HCT116 (cell line): Measurements from ENCODE around the gene FHOD3. TPM values are rescaled to one million over a fixed set of nuclear protein-coding genes. Genes with fewer than 3 reads are reported as not detected.

Experiments used
- ATAC-seq: fragments of 200-7000 bp; cut with Tn5 transposase; 2 replicates; pipeline ENCODE4 v1.9.1; 2020; ENCODE audit warnings: mild to moderate bottlenecking, moderate library complexity
- BruUV-seq: library from RNA; stranded (reverse); fragments of 400-500 nt; replicated peaks from 2 replicates; lab custom pipeline; 2021; lab: Mats Ljungman, UMichigan
- CTCF ChIA-PET: fragments of 300-600 bp; sonication (Branson Sonifier 250); formaldehyde crosslinking; loops from one replicate; lab custom pipeline; 2021; ENCODE audit warnings: antibody characterized with exemption; lab: Charles Lee
- POLR2A ChIA-PET: fragments of 300-600, 350-600 bp; sonication (Branson Sonifier 250); formaldehyde crosslinking; loops from one replicate; lab custom pipeline; 2021; ENCODE audit warnings: antibody characterized with exemption; lab: Charles Lee
- RAD21 ChIA-PET, 2 experiments: fragments of 300-600 bp; sonication (Branson Sonifier 250); formaldehyde crosslinking; loops; one replicate each; lab custom pipeline; 2023; ENCODE audit warnings: low total read pairs in 2 of 2; ENCODE audit not compliant: uncharacterized antibody in 2 of 2, unreplicated experiment in 2 of 2, low non-redundant PET in 1 of 2; lab: Charles Lee
- DNase-seq: peaks from one replicate; pipeline ENCODE4 v3.0.0-alpha.2; 2010; ENCODE audit warnings: low read depth, low spot score
- H2AFZ ChIP-seq: fragments of 200-600 bp; shearing (Covaris generic), sonication (generic); 2 replicates; pipeline ENCODE4 v1.6.1; 2017; ENCODE audit warnings: low read depth, mixed run types, mixed read lengths, antibody characterized with exemption, low read length; ENCODE audit not compliant: poor library complexity, severe bottlenecking
- H3K27ac ChIP-seq: 2 replicates; pipeline ENCODE4 v1.5.1; 2012; ENCODE audit warnings: low read depth, low read length
- H3K27me3 ChIP-seq: fragments of 200-600 bp; sonication (generic); 2 replicates; pipeline ENCODE4 v1.6.1; 2016; ENCODE audit warnings: mixed run types, low read length, mixed read lengths; ENCODE audit not compliant: insufficient read depth
- H3K36me3 ChIP-seq, 2 experiments: fragments of 200-500 bp in 1 of 2; fragments of 200-600 bp in 1 of 2; sonication (Bioruptor generic) in 1 of 2; sonication (generic) in 1 of 2; 2 replicates each; pipeline versions ENCODE4 v1.5.1 to v1.6.1; 2014 to 2016; ENCODE audit warnings: low read length in 2 of 2, inconsistent platforms in 1 of 2, mixed read lengths in 1 of 2, mixed run types in 1 of 2; ENCODE audit not compliant: insufficient read depth in 2 of 2, control insufficient read depth in 1 of 2
- H3K4me1 ChIP-seq, 2 experiments: fragments of 200-600 bp in 1 of 2; sonication (generic) in 1 of 2; 2 replicates each; pipeline versions ENCODE4 v1.5.1 to v1.6.1; 2012 to 2017; ENCODE audit warnings: low read length in 2 of 2, inconsistent platforms in 1 of 2, mild to moderate bottlenecking in 1 of 2, mixed read lengths in 1 of 2, mixed run types in 1 of 2, moderate library complexity in 1 of 2; ENCODE audit not compliant: insufficient read depth in 2 of 2, control insufficient read depth in 1 of 2
- H3K4me2 ChIP-seq: fragments of 200-600 bp; sonication (generic); 2 replicates; pipeline ENCODE4 v1.6.1; 2017; ENCODE audit warnings: mixed run types, low read length, mixed read lengths
- H3K4me3 ChIP-seq, 2 experiments: fragments of 200-600 bp in 1 of 2; sonication (generic) in 1 of 2; replicated peaks in 1 of 2; 2 replicates each; pipeline ENCODE4 v1.5.1; 2011 to 2016; ENCODE audit warnings: low read length in 2 of 2, control low read depth in 1 of 2, low read depth in 1 of 2, mild to moderate bottlenecking in 1 of 2, mixed read lengths in 1 of 2, mixed run types in 1 of 2
- H3K79me2 ChIP-seq: fragments of 200-600 bp; sonication (generic); 2 replicates; pipeline ENCODE4 v1.6.1; 2017; ENCODE audit warnings: mild to moderate bottlenecking, mixed run types, low read length, moderate library complexity, mixed read lengths; ENCODE audit not compliant: insufficient read depth
- H3K9ac ChIP-seq: fragments of 200-600 bp; sonication (generic); 2 replicates; pipeline ENCODE4 v1.6.1; 2016; ENCODE audit warnings: low read length, mixed read lengths
- H3K9me2 ChIP-seq: fragments of 200-600 bp; sonication (generic), shearing (Covaris generic); 2 replicates; pipeline ENCODE4 v1.6.1; 2017; ENCODE audit warnings: mixed run types, mild to moderate bottlenecking, moderate library complexity; ENCODE audit not compliant: insufficient read depth
- H3K9me3 ChIP-seq, 2 experiments: fragments of 200-500 bp in 1 of 2; fragments of 200-600 bp in 1 of 2; sonication (Bioruptor generic) in 1 of 2; sonication (generic) in 1 of 2; 2 replicates each; pipeline ENCODE4 v1.6.1; 2014 to 2017; ENCODE audit warnings: low read length in 2 of 2, mixed read lengths in 2 of 2, inconsistent platforms in 1 of 2, low read depth in 1 of 2, mild to moderate bottlenecking in 1 of 2, mixed run types in 1 of 2, moderate library complexity in 1 of 2; ENCODE audit not compliant: control insufficient read depth in 1 of 2, insufficient read depth in 1 of 2
- H4K20me1 ChIP-seq: fragments of 200-600 bp; sonication (generic), shearing (Covaris generic); 2 replicates; pipeline ENCODE4 v1.6.1; 2017; ENCODE audit warnings: mixed run types, mild to moderate bottlenecking, moderate library complexity; ENCODE audit not compliant: insufficient read depth
- CEBPB ChIP-seq: IDR thresholded peaks from 2 replicates; pipeline ENCODE4 v1.6.1; 2012; ENCODE audit warnings: low read depth
- EZH2 ChIP-seq: fragments of 200-600 bp; sonication (generic); IDR thresholded peaks from 2 replicates; pipeline ENCODE4 v1.6.1; 2017; ENCODE audit warnings: antibody characterized with exemption, mixed run types
- EZH2phosphoT487 ChIP-seq: fragments of 200-600 bp; IDR thresholded peaks from 2 replicates; pipeline ENCODE4 v1.6.1; 2018; ENCODE audit warnings: antibody characterized with exemption, borderline replicate concordance
- FOSL1 ChIP-seq: IDR thresholded peaks from 2 replicates; pipeline ENCODE4 v1.6.1; 2012; ENCODE audit warnings: low read depth
- JUND ChIP-seq: IDR thresholded peaks from 2 replicates; pipeline ENCODE4 v1.6.1; 2012
- MAX ChIP-seq: IDR thresholded peaks from 2 replicates; pipeline ENCODE4 v1.6.1; 2012
- POLR2A ChIP-seq: IDR thresholded peaks from 2 replicates; pipeline ENCODE4 v1.7.0; 2011; ENCODE audit warnings: borderline replicate concordance; ENCODE audit not compliant: insufficient read depth, insufficient read length; ENCODE audit errors: extremely low read depth
- POLR2AphosphoS5 ChIP-seq: IDR thresholded peaks from 2 replicates; pipeline ENCODE4 v1.6.1; 2011; ENCODE audit warnings: mild to moderate bottlenecking, low read depth, low read length, moderate library complexity
- RAD21 ChIP-seq: IDR thresholded peaks from 2 replicates; pipeline ENCODE4 v1.6.1; 2012; ENCODE audit warnings: low read depth, mild to moderate bottlenecking
- REST ChIP-seq: IDR thresholded peaks from 2 replicates; pipeline ENCODE4 v1.6.1; 2012; ENCODE audit warnings: low read depth
- SIN3A ChIP-seq: IDR thresholded peaks from 2 replicates; pipeline ENCODE4 v1.6.1; 2012; ENCODE audit warnings: low read depth
- SP1 ChIP-seq: IDR thresholded peaks from 2 replicates; pipeline ENCODE4 v1.6.1; 2012; ENCODE audit warnings: low read depth
- TCF7L2 ChIP-seq: IDR thresholded peaks from 2 replicates; pipeline ENCODE4 v1.7.0; 2011; ENCODE audit warnings: borderline replicate concordance, inconsistent platforms; ENCODE audit not compliant: insufficient read depth, insufficient read length; ENCODE audit errors: extremely low read depth
- YY1 ChIP-seq: IDR thresholded peaks from 2 replicates; pipeline ENCODE4 v1.6.1; 2011; ENCODE audit warnings: low read length, low read depth, moderate library complexity, mild to moderate bottlenecking; ENCODE audit not compliant: insufficient replicate concordance; ENCODE audit errors: extremely low read depth
- ZFX ChIP-seq: fragments of 450-650 bp; IDR thresholded peaks from 2 replicates; pipeline ENCODE4 v1.6.1; 2017
- ZNF274 ChIP-seq: fragments of 200-500 bp; sonication (Bioruptor generic); IDR thresholded peaks from 2 replicates; pipeline ENCODE4 v1.6.1; 2014; ENCODE audit warnings: mild to moderate bottlenecking, low read depth, low read length, inconsistent platforms
- intact Hi-C: fragments of 100-400 bp; cut with micrococcal nuclease; formaldehyde crosslinking; loops from 2 replicates; pipeline ENCODE4 v1.10.0; 2022
- total RNA-seq: library from RNA; stranded (reverse); gene quantifications from one replicate; pipeline ENCODE4 v1.2.1, GENCODE V29; 2021; ENCODE audit not compliant: unreplicated experiment
- TF ChIP-seq, protein P1 (sequence below): IDR thresholded peaks from 2 replicates; pipeline ENCODE4 v1.6.1; 2011; ENCODE audit warnings: mild to moderate bottlenecking, low read length, moderate library complexity; ENCODE audit not compliant: insufficient replicate concordance; ENCODE audit errors: extremely low read depth

Gene FHOD3
- total RNA-seq, 1 experiment from 2014 or later: 4.0 TPM

DNA sequence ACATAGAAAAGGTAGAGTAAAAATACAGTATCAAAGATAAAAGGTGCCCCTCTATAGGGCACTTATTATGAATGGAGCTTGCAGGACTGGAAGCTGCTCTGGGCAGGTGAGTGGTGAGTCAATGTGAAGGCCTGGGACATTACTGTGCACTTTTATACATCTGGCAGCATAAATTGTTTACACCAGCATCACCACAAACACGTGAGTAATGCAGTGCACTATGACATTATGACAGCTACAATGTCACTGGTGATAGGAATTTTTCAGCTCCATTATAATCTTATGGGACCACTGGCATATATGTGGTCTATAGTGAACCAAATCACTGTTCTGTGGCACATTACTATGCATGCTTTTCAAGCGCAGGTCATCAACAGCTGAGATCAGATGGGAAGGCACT is 483.2 kb downstream of the FHOD3 start:
- no peaks in the 10 kb centered on the region for H3K9me3 ChIP-seq
- H3K9ac ChIP-seq: no peak overlapping the region
- intact Hi-C loops: no loop called here
- H3K9me2 ChIP-seq: no peaks in the 10 kb centered on the region
- no TSS peak for BruUV-seq
- ChIA-PET RAD21 (no interaction called here), CTCF (no interaction called here), POLR2A (no interaction called here)
- DNase-seq (no peak), ATAC-seq (no peak)
- no peak overlapping the region for H3K27ac ChIP-seq
- no peaks in the 10 kb centered on the region for H3K27me3 ChIP-seq
- no peak overlapping the region for H2AFZ ChIP-seq
- no peaks in the 10 kb centered on the region for H4K20me1 ChIP-seq
- no peak overlapping the region for H3K4me2 ChIP-seq
- H3K79me2 ChIP-seq: no peaks in the 10 kb centered on the region
- TF ChIP-seq SIN3A (no peak), REST (no peak), TCF7L2 (no peak), ZFX (no peak), POLR2A (no peak), MAX (no peak), CEBPB (no peak), YY1 (no peak), POLR2AphosphoS5 (no peak), FOSL1 (no peak), SP1 (no peak), ZNF274 (no peak), JUND (no peak), EZH2phosphoT487 (no peak), RAD21 (no peak), EZH2 (no peak)
- TF ChIP-seq, protein P1, sequence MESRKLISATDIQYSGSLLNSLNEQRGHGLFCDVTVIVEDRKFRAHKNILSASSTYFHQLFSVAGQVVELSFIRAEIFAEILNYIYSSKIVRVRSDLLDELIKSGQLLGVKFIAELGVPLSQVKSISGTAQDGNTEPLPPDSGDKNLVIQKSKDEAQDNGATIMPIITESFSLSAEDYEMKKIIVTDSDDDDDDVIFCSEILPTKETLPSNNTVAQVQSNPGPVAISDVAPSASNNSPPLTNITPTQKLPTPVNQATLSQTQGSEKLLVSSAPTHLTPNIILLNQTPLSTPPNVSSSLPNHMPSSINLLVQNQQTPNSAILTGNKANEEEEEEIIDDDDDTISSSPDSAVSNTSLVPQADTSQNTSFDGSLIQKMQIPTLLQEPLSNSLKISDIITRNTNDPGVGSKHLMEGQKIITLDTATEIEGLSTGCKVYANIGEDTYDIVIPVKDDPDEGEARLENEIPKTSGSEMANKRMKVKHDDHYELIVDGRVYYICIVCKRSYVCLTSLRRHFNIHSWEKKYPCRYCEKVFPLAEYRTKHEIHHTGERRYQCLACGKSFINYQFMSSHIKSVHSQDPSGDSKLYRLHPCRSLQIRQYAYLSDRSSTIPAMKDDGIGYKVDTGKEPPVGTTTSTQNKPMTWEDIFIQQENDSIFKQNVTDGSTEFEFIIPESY: no peak
- H3K4me1 ChIP-seq: no peaks in the 10 kb centered on the region
- peaks cover 0 to 2% of the 10 kb centered on the region in 2 experiments; a peak in 1 of 4 replicates for H3K36me3 ChIP-seq
- H3K4me3 ChIP-seq: no peak overlapping the region
